ENCODE data around the gene PTPRCAP. TPM values are rescaled to one million over a fixed set of nuclear protein-coding genes. Genes with fewer than 3 reads are reported as not detected.
A peak's percentile ranks its signal among the peaks of the same experiment; 100 is the strongest.
"Not testable (repeated sequence)": the region's sequence is repeated elsewhere in the genome, so short reads cannot be mapped to it uniquely, and the experiment has no call there.

The PTPRCAP gene
- total RNA-seq, 1 donor from 2014 or later, result 2.3 TPM

DNA sequence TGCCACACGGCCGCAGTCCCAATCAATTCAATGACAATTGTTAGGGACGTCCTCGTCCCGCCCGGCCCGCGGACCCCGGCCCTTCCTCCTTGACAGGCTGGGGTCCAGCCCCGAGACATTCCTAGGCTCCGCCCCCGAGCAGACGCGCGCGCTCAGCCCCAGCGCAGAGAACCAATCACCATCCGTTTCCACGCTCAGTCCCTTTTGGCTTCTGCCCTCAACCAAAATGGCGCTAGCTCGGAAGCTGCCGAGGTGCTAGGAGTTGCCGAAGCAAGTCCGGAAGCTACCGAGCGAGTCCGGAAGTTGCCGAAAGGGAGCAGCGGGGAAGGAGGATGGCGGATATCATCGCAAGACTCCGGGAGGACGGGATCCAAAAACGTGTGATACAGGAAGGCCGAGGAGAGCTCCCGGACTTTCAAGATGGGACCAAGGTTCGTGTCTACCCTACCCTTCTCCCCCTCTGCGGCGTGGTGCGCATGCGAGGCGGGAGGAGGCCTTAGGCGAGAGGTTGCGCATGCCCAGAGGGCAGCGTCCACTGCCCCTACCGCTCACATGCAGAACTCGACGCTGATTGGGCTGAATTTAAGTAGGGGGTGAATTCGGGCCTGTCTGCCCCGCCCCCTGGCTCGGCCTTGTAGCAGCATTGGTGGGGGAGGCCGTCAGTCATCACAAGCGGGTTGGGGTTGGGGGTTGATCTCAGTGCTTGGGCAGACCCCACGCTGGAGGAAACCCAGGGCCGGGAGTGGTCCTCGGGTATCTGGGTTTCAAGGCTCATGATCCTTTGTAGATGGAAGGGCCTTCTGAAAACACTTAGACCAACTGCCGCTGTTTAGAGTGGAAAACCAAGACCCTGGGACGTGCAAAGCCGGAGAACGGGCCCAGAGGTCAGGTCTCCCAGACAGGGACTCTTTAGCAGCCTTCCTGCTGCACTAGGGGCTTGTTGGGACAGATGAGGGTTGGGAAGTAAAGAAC lies 45.6 kb upstream of the PTPRCAP start, which contains the start of gene AIP:
Gene AIP (plus strand): TSS at position 200 of the 972 bp plus-strand sequence. CDS start 133 bp downstream, at position 333.
- DNase-seq (ENCODE audit: low spot score, unreplicated experiment), result peak; percentile 95
- Mint-ChIP-seq H3K4me3 (ENCODE audit: low read depth) (peak within 1 kb of the TSS; percentile 87), H3K27ac (peak within 1 kb of the TSS; percentile 94), H3K9me3 (ENCODE audit: low read depth) (peaks cover 2% of the 10 kb centered on the region), H3K4me1 (ENCODE audit: low read depth) (peaks cover 9% of the 10 kb centered on the region), H3K27me3 (peaks cover 2% of the 10 kb centered on the region), H3K36me3 (ENCODE audit: insufficient read depth) (peaks cover 12% of the 10 kb centered on the region)
- TF ChIP-seq, protein P1, sequence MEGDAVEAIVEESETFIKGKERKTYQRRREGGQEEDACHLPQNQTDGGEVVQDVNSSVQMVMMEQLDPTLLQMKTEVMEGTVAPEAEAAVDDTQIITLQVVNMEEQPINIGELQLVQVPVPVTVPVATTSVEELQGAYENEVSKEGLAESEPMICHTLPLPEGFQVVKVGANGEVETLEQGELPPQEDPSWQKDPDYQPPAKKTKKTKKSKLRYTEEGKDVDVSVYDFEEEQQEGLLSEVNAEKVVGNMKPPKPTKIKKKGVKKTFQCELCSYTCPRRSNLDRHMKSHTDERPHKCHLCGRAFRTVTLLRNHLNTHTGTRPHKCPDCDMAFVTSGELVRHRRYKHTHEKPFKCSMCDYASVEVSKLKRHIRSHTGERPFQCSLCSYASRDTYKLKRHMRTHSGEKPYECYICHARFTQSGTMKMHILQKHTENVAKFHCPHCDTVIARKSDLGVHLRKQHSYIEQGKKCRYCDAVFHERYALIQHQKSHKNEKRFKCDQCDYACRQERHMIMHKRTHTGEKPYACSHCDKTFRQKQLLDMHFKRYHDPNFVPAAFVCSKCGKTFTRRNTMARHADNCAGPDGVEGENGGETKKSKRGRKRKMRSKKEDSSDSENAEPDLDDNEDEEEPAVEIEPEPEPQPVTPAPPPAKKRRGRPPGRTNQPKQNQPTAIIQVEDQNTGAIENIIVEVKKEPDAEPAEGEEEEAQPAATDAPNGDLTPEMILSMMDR (IDR thresholded peaks at IDR 0.05; ENCODE audit: unreplicated experiment), result peak; percentile 15

DNA sequence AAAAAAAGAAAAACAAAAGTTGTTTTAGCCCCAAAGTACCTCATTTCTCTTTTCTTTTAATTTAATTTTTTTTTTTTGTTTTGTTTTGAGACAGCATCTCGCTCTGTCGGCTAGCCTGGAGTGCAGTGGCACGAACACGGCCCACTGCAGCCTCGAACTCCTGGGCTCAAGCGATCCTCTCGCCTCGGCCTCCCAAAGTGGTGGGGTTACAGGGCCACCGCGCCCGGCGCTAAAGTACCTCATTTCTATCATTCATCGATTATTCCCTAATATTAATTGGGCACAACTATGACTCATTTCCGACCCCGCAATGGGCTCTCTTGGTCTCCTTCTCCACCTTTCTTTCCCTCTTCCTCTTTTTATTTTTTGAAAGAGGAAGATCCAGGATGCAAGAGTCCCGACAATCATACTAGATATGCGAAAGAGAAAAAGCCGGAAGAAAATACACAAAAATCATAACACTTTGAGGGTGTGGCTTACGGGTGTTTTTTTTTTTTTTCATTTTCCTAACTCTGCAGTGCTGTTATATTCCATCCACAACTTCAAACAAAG lies 44.9 kb upstream of the PTPRCAP start:
- TF ChIP-seq, protein P1 (IDR thresholded peaks at IDR 0.05; ENCODE audit: unreplicated experiment), result no peak
- Mint-ChIP-seq H3K27me3 (peaks cover 2% of the 10 kb centered on the region), H3K36me3 (ENCODE audit: insufficient read depth) (peaks cover 8% of the 10 kb centered on the region), H3K4me1 (ENCODE audit: low read depth) (peaks cover 9% of the 10 kb centered on the region), H3K9me3 (ENCODE audit: low read depth) (peaks cover 2% of the 10 kb centered on the region), H3K4me3 (ENCODE audit: low read depth) (peak overlapping the region; percentile 87), H3K27ac (no peak overlapping the region)
- DNase-seq (ENCODE audit: low spot score, unreplicated experiment), result no peak

DNA sequence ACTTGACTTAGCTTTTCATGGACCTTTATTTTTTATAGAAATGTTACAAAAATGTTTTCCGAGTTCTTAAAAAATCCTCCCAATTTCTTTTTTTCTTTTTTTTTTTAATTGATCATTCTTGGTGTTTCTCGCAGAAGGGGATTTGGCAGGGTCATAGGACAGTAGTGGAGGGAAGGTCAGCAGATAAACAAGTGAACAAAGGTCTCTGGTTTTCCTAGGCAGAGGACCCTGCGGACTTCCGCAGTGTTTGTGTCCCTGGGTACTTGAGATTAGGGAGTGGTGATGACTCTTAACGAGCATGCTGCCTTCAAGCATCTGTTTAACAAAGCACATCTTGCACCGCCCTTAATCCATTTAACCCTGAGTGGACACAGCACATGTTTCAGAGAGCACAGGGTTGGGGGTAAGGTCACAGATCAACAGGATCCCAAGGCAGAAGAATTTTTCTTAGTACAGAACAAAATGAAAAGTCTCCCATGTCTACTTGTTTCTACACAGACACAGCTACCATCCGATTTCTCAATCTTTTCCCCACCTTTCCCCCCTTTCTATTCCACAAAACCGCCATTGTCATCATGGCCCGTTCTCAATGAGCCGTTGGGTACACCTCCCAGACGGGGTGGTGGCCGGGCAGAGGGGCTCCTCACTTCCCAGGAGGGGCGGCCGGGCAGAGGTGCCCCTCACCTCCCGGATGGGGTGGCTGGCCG lies 40.0 kb upstream of the PTPRCAP start:
- not testable (repeated sequence) for H3K27me3 Mint-ChIP-seq; H3K9me3 Mint-ChIP-seq (ENCODE audit: low read depth); H3K36me3 Mint-ChIP-seq (ENCODE audit: insufficient read depth); H3K27ac Mint-ChIP-seq; H3K4me3 Mint-ChIP-seq (ENCODE audit: low read depth); DNase-seq (ENCODE audit: low spot score, unreplicated experiment); H3K4me1 Mint-ChIP-seq (ENCODE audit: low read depth)

DNA sequence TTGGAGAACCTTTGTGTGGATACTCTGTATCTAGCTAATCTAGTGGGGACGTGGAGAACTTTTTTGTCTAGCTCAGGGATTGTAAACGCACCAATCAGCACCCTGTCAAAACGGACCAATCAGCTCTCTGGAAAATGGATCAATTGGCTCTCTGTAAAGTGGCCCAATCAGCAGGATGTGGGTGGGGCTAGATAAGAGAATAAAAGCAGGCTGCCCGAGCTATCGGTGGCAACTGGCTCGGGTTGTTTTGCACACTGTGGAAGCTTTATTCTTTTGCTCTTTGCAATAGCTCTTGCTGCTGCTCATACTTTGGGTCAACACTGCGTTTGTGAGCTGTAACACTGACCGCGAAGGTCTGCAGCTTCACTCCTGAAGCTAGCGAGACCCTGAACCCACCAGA lies 39.2 kb upstream of the PTPRCAP start:
- H3K9me3 Mint-ChIP-seq (ENCODE audit: low read depth); H3K4me1 Mint-ChIP-seq (ENCODE audit: low read depth); H3K27me3 Mint-ChIP-seq; H3K4me3 Mint-ChIP-seq (ENCODE audit: low read depth); H3K36me3 Mint-ChIP-seq (ENCODE audit: insufficient read depth); H3K27ac Mint-ChIP-seq; DNase-seq (ENCODE audit: low spot score, unreplicated experiment): not testable (repeated sequence)

DNA sequence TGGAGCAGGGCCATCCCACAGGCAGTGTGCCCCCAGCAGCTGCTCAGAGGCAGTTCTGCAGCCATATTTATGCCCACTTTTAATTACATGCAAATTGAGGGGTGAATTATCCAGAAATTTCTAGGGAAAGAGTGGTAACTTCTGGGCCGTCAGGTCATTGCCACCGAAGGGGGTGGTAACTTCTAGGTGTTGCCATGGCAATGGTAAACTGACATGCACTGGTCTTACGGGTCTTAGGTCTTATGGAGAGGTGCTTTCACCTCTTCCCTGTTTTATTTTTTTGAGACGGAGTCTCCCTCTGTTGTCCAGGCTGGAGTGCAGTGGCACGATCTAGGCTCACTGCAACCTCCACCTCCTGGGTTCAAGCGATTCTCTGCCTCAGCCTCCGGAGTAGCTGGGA lies 35.4 kb upstream of the PTPRCAP start:
- Mint-ChIP-seq H3K27me3 (peaks cover 2% of the 10 kb centered on the region), H3K27ac (no peak overlapping the region), H3K36me3 (ENCODE audit: insufficient read depth) (no peaks in the 10 kb centered on the region), H3K4me1 (ENCODE audit: low read depth) (peaks cover 3% of the 10 kb centered on the region), H3K4me3 (ENCODE audit: low read depth) (no peak overlapping the region), H3K9me3 (ENCODE audit: low read depth) (peaks cover 7% of the 10 kb centered on the region)
- no peak for DNase-seq (ENCODE audit: low spot score, unreplicated experiment)
- TF ChIP-seq, protein P1 (IDR thresholded peaks at IDR 0.05; ENCODE audit: unreplicated experiment), result no peak

Data from progenitor cell of endocrine pancreas (in vitro differentiated cells).